Gastrocnemius medialis (tissue), 4 donors: ENCODE results near the gene ECHDC3. TPM values are rescaled to one million over a fixed set of nuclear protein-coding genes. Genes with fewer than 3 reads are reported as not detected.
"Not testable (repeated sequence)": the region's sequence is repeated elsewhere in the genome, so short reads cannot be mapped to it uniquely, and the experiment has no call there.

Experiments used
- ATAC-seq, 2 donors: fragments of 150-250 bp; one replicate each; pipeline ENCODE4 v1.9.1; 2016
- DNase-seq, 2 donors: peaks; one replicate each; pipeline ENCODE4 v3.0.0-alpha.2; 2019
- H3K27ac ChIP-seq, 4 donors: fragments of 200-600 bp; sonication (generic); 1 replicate in 1 of 4; 2 replicates in 3 of 4; pipeline ENCODE4 v1.5.1; 2016 to 2018; ENCODE audit warnings: mild to moderate bottlenecking in 2 of 4, moderate library complexity in 1 of 4
- H3K27me3 ChIP-seq, 3 donors: fragments of 200-600 bp; sonication (generic) in 2 of 3; 1 replicate in 1 of 3; 2 replicates in 2 of 3; pipeline versions ENCODE4 v1.5.1 to v1.6.0; 2016 to 2019; ENCODE audit warnings: mild to moderate bottlenecking in 1 of 3, moderate library complexity in 1 of 3
- H3K36me3 ChIP-seq, 2 donors: fragments of 200-600 bp; sonication (generic) in 1 of 2; one replicate each; pipeline ENCODE4 v1.5.1; 2017 to 2018
- H3K4me1 ChIP-seq, 2 donors: fragments of 200-600 bp; sonication (generic) in 1 of 2; one replicate each; pipeline ENCODE4 v1.5.1; 2016 to 2017; ENCODE audit warnings: mild to moderate bottlenecking in 2 of 2
- H3K4me3 ChIP-seq, 4 donors: fragments of 200-600 bp; sonication (generic) in 3 of 4; 1 replicate in 1 of 4; 2 replicates in 3 of 4; pipeline ENCODE4 v1.5.1; 2016 to 2019; ENCODE audit warnings: mild to moderate bottlenecking in 2 of 4
- H3K9me3 ChIP-seq, 3 donors: fragments of 200-600 bp; sonication (generic) in 2 of 3; 1 replicate in 1 of 3; 2 replicates in 2 of 3; pipeline ENCODE4 v1.5.1; 2016 to 2019
- POLR2A ChIP-seq, 2 donors: fragments of 450-650 bp; IDR thresholded peaks; one replicate each; pipeline ENCODE4 v1.6.1; 2017; ENCODE audit warnings: antibody characterized with exemption in 2 of 2, mild to moderate bottlenecking in 2 of 2, moderate library complexity in 2 of 2
- in situ Hi-C, 4 donors: fragments of 200-750 bp; cut with MboI; loops; one replicate each; pipeline versions ENCODE4 v1.15.0 to v1.8.0; 2017; ENCODE audit warnings: low sequenced_read_pairs in 4 of 4
- intact Hi-C: fragments of 100-400 bp; cut with DNase I; formaldehyde crosslinking; loops from one replicate; pipeline ENCODE4 v1.15.1; 2023; ENCODE audit warnings: low total_unique reads
- total RNA-seq, 4 donors: library from RNA; depleted of rRNA; stranded (reverse); fragments of >200 nt; gene quantifications; one replicate each; pipeline versions ENCODE4 v1.1.0 to v1.2.3, GENCODE V29; 2016
- TF ChIP-seq, protein P1 (sequence below), 5 experiments: fragments of 450-650 bp in 3 of 5; fragments of 200-600 bp in 2 of 5; sonication (generic) in 2 of 5; IDR thresholded peaks in 4 of 5; conservative IDR thresholded peaks in 1 of 5; 1 replicate in 4 of 5; 2 replicates in 1 of 5; pipeline ENCODE4 v1.5.1; 2016 to 2019; ENCODE audit warnings: antibody characterized with exemption in 5 of 5, mild to moderate bottlenecking in 3 of 5, moderate library complexity in 3 of 5

Gene ECHDC3
- total RNA-seq, 4 donors from 2014 or later: 465 to 605 (median 490) TPM

DNA sequence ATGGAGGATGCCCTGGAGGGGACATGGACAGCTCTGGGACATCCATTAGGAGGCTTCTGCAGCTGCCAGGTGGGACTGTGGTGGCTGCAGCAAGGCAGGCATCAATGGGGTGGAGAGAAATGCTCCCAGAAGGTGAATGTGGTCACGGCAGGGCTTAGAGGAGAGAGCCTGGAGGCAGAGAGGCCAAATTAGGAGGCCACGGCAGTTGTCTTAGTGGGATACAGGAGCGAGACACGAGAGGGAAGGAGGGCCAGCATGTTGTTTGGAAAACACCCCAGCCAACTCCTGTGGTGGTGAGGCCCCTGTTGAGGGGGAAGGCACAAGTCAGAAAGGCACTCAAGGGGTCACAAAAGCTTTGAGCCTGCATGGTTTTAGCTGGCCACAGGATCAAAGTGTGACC lies 14.6 kb upstream of the ECHDC3 start:
- Histone ChIP-seq H3K27ac (no peak overlapping the region), H3K4me3 (no peak overlapping the region), H3K36me3 (no peaks in the 10 kb centered on the region), H3K27me3 (no peaks in the 10 kb centered on the region), H3K9me3 (no peaks in the 10 kb centered on the region), H3K4me1 (no peaks in the 10 kb centered on the region)
- TF ChIP-seq, protein P1, sequence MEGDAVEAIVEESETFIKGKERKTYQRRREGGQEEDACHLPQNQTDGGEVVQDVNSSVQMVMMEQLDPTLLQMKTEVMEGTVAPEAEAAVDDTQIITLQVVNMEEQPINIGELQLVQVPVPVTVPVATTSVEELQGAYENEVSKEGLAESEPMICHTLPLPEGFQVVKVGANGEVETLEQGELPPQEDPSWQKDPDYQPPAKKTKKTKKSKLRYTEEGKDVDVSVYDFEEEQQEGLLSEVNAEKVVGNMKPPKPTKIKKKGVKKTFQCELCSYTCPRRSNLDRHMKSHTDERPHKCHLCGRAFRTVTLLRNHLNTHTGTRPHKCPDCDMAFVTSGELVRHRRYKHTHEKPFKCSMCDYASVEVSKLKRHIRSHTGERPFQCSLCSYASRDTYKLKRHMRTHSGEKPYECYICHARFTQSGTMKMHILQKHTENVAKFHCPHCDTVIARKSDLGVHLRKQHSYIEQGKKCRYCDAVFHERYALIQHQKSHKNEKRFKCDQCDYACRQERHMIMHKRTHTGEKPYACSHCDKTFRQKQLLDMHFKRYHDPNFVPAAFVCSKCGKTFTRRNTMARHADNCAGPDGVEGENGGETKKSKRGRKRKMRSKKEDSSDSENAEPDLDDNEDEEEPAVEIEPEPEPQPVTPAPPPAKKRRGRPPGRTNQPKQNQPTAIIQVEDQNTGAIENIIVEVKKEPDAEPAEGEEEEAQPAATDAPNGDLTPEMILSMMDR (IDR thresholded peaks at IDR 0.05 in 4 of 5, conservative IDR thresholded peaks at IDR 0.05 in 1 of 5): no peak
- no peak for TF ChIP-seq POLR2A (IDR thresholded peaks at IDR 0.05)
- in situ Hi-C loops (loop anchor here in 1 of 4 donors (10.0 kb wide), 1 partner anchor 213 kb away; no protein-coding TSS in a partner anchor), intact Hi-C loops (no loop called here)
- DNase-seq (no peak), ATAC-seq (no peak)

DNA sequence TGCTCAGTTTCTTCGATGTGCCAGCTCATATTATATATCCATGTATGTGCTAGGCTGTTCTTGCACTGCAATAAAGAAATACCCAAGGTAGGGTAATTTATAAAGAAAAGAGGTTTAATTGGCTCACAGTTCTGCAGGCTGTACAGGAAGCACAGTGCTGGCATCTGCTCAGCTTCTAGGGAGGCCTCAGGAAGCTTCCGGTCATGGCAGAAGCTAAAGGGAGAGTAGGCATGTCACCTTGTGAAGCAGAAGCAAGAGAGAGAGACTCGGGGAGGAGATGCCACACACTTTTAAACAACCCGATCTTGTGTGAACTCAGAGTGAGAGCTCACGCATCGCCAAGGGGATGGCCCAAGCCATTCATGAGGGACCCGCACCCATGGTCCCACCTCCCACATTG lies 13.8 kb upstream of the ECHDC3 start:
- in situ Hi-C loops (loop anchor here in 1 of 4 donors (10.0 kb wide), 1 partner anchor 214 kb away; no protein-coding TSS in a partner anchor), intact Hi-C loops (no loop called here)
- no peak overlapping the region for H3K27ac ChIP-seq
- H3K36me3 ChIP-seq: no peaks in the 10 kb centered on the region
- H3K4me3 ChIP-seq: no peak overlapping the region
- H3K9me3 ChIP-seq: no peaks in the 10 kb centered on the region
- no peak for TF ChIP-seq POLR2A (IDR thresholded peaks at IDR 0.05)
- TF ChIP-seq, protein P1 (IDR thresholded peaks at IDR 0.05 in 4 of 5, conservative IDR thresholded peaks at IDR 0.05 in 1 of 5): no peak
- ATAC-seq (no peak), DNase-seq (no peak)
- no peaks in the 10 kb centered on the region for H3K4me1 ChIP-seq
- H3K27me3 ChIP-seq: no peaks in the 10 kb centered on the region

DNA sequence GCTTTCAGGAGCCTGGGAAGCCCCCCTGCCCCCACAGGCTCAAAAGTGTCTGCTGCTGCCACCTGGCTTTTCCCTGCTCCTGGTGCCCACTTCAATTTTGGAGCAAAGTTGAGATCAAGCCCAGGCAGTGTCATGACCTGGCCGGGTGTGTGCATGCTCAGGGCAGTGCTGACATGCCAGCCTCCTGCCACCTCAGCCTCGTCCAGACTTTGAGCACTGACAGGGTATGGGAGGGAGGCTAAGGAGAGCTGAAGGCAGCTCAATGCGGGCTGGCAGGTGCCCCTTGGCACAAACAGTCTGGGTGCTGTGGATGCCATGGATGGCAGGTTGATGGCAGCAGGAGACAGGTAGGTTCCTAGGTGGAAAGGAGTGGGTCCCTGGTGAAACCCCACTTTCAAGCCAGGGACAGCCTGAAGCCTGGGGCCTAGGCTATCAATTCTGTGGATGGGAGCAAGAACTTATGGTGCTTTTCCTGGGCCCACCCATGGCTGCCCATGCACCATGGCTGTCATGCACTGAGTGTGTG lies 12.3 kb upstream of the ECHDC3 start:
- no peak overlapping the region for H3K4me3 ChIP-seq
- no peaks in the 10 kb centered on the region for H3K4me1 ChIP-seq
- H3K9me3 ChIP-seq: no peaks in the 10 kb centered on the region
- no peaks in the 10 kb centered on the region for H3K36me3 ChIP-seq
- no peaks in the 10 kb centered on the region for H3K27me3 ChIP-seq
- ATAC-seq (no peak), DNase-seq (no peak)
- intact Hi-C loops: no loop called here
- no peak overlapping the region for H3K27ac ChIP-seq
- in situ Hi-C loops: loop anchor here in 1 of 4 donors (10.0 kb wide), 1 partner anchor 215 kb away; no protein-coding TSS in a partner anchor
- TF ChIP-seq POLR2A (IDR thresholded peaks at IDR 0.05): no peak
- TF ChIP-seq, protein P1 (IDR thresholded peaks at IDR 0.05 in 4 of 5, conservative IDR thresholded peaks at IDR 0.05 in 1 of 5): no peak

DNA sequence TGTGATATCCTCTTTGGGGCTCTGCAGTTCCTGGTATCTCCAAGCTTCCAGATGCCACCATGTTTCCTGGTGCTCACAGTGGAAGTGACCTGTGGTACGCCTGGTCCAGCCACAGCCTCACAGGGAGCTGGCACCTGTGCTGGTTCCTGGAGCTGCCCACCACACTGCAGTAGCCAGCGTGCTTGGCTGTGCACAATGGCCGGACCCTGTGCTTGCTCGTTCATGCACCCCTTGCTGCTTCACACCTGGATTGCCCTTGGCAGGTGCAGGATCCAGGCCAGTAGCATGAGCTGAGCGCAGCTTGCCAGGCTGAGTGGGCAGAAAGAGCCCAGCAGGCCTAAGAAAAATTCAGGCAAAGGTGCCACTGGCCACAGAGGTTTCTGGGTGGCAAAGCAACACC lies 11.4 kb upstream of the ECHDC3 start:
- no peaks in the 10 kb centered on the region for H3K4me1 ChIP-seq
- DNase-seq: no peak
- no peaks in the 10 kb centered on the region for H3K27me3 ChIP-seq
- intact Hi-C loops (no loop called here), in situ Hi-C loops (no loop called here)
- no peaks in the 10 kb centered on the region for H3K9me3 ChIP-seq
- TF ChIP-seq POLR2A (IDR thresholded peaks at IDR 0.05): no peak
- TF ChIP-seq, protein P1 (IDR thresholded peaks at IDR 0.05 in 4 of 5, conservative IDR thresholded peaks at IDR 0.05 in 1 of 5): no peak
- H3K4me3 ChIP-seq: no peak overlapping the region
- H3K36me3 ChIP-seq: no peaks in the 10 kb centered on the region
- H3K27ac ChIP-seq: no peak overlapping the region
- no peak for ATAC-seq

DNA sequence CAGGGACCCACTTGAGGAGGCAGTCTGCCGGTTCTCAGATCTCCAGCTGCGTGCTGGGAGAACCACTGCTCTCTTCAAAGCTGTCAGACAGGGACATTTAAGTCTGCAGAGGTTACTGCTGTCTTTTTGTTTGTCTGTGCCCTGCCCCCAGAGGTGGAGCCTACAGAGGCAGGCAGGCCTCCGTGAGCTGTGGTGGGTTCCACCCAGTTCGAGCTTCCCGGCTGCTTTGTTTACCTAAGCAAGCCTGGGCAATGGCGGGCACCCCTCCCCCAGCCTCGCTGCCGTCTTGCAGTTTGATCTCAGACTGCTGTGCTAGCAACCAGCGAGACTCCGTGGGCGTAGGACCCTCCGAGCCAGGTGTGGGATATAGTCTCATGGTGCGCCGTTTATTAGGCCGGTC lies 5.4 kb upstream of the ECHDC3 start:
- H3K27me3 ChIP-seq, ATAC-seq, H3K4me1 ChIP-seq, H3K4me3 ChIP-seq, H3K27ac ChIP-seq, H3K36me3 ChIP-seq, DNase-seq, H3K9me3 ChIP-seq, in situ Hi-C loops, intact Hi-C loops: not testable (repeated sequence)

DNA sequence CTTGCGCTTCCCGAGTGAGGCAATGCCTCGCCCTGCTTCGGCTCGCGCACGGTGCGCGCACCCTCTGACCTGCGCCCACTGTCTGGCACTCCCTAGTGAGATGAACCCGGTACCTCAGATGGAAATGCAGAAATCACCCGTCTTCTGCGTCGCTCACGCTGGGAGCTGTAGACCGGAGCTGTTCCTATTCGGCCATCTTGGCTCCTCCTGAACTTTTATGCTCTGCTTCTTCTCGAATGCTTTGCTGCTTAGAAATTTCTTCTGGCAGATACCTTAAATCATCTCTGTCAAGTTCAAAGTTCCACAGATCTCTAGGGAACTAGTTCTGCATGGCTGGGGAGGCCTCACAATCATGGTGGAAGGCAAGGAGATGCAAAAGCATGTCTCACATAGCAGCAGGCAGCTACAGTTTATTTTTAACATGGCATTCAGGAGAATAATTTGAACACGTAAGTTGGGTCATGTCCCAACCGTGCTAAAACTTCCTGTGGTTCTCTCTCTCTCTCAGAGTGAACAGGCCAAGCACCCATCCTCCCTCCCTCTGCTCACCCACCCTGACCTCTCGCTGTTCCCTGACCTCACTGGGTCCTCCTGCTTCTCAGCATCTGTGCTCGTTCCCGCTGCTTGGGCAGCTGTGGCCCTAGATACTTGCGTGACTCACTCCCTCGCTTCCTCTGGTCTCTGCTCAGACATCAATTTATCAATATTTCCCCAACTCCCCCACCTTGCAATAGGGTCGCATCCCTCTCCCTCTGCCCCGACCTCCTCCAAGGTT lies 4.7 kb upstream of the ECHDC3 start:
- DNase-seq, H3K9me3 ChIP-seq, H3K27me3 ChIP-seq, H3K4me1 ChIP-seq, H3K27ac ChIP-seq, ATAC-seq, H3K36me3 ChIP-seq, in situ Hi-C loops, intact Hi-C loops: not testable (repeated sequence)
- peak overlapping the region in 1 of 4 donors; percentile 10 for H3K4me3 ChIP-seq
